CD4-positive, alpha-beta T cell (primary cell): ENCODE measurements around the gene TPP1. TPM values are rescaled to one million over a fixed set of nuclear protein-coding genes. Genes with fewer than 3 reads are reported as not detected.

Experiments
- ATAC-seq: fragments of 200-7000 bp; cut with Tn5 transposase; one replicate; pipeline ENCODE4 v1.10.0; 2022; ENCODE audit warnings: mild to moderate bottlenecking; ENCODE audit not compliant: poor library complexity
- CTCF ChIA-PET: fragments of 350-600 bp; sonication (Branson Sonifier 250); formaldehyde crosslinking; loops from one replicate; lab custom pipeline; 2021; ENCODE audit warnings: antibody characterized with exemption, inconsistent platforms; lab: Charles Lee
- POLR2A ChIA-PET: fragments of 350-600 bp; sonication (Branson Sonifier 250); formaldehyde crosslinking; loops from one replicate; lab custom pipeline; 2021; ENCODE audit warnings: antibody characterized with exemption, inconsistent platforms; lab: Charles Lee
- DNase-seq, 14 experiments: peaks; one replicate each; pipeline ENCODE4 v3.0.0-alpha.2; 2013 to 2020; ENCODE audit warnings: mixed read lengths in 2 of 14
- H3K27ac ChIP-seq, 2 donors: one replicate each; pipeline versions ENCODE4 v1.5.1 to v1.7.0; 2013; ENCODE audit warnings: low read length in 2 of 2, low read depth in 1 of 2, mild to moderate bottlenecking in 1 of 2
- H3K27me3 ChIP-seq, 2 experiments: 1 replicate in 1 of 2; 2 replicates in 1 of 2; pipeline versions ENCODE4 v1.6.1 to v1.7.0; 2013; ENCODE audit warnings: low read length in 2 of 2, control low read depth in 1 of 2, mild to moderate bottlenecking in 1 of 2, moderate library complexity in 1 of 2; ENCODE audit not compliant: insufficient read depth in 2 of 2, control insufficient read depth in 1 of 2
- H3K36me3 ChIP-seq: one replicate; pipeline ENCODE4 v1.6.1; 2013; ENCODE audit warnings: low read length, control low read depth; ENCODE audit not compliant: insufficient read depth
- H3K4me1 ChIP-seq: one replicate; pipeline ENCODE4 v1.6.1; 2013; ENCODE audit warnings: low read length, control low read depth; ENCODE audit not compliant: insufficient read depth
- H3K4me3 ChIP-seq: one replicate; pipeline ENCODE4 v1.5.1; 2013; ENCODE audit warnings: mild to moderate bottlenecking, low read length, moderate library complexity
- H3K9me3 ChIP-seq, 2 experiments: 1 replicate in 1 of 2; 2 replicates in 1 of 2; pipeline versions ENCODE4 v1.6.1 to v1.7.0; 2013; ENCODE audit warnings: low read length in 2 of 2, mild to moderate bottlenecking in 2 of 2, control low read depth in 1 of 2, moderate library complexity in 1 of 2; ENCODE audit not compliant: control insufficient read depth in 1 of 2, insufficient read depth in 1 of 2
- H3K27ac Mint-ChIP-seq: one replicate; pipeline ENCODE4 v1.8.0; 2020; ENCODE audit warnings: mixed read lengths
- H3K27me3 Mint-ChIP-seq: one replicate; pipeline ENCODE4 v1.8.0; 2021; ENCODE audit warnings: mixed read lengths
- H3K36me3 Mint-ChIP-seq: one replicate; pipeline ENCODE4 v1.8.0; 2021; ENCODE audit warnings: low read depth, mixed read lengths
- H3K4me1 Mint-ChIP-seq: one replicate; pipeline ENCODE4 v1.8.0; 2021; ENCODE audit warnings: low read depth, mixed read lengths
- H3K4me3 Mint-ChIP-seq: one replicate; pipeline ENCODE4 v1.8.0; 2020; ENCODE audit warnings: mild to moderate bottlenecking, mixed read lengths
- H3K9me3 Mint-ChIP-seq: one replicate; pipeline ENCODE4 v1.8.0; 2020; ENCODE audit warnings: mixed read lengths
- CTCF ChIP-seq: fragments of 200-600 bp; IDR thresholded peaks from one replicate; pipeline ENCODE4 v1.8.0; 2022; ENCODE audit warnings: antibody characterized with exemption, mild to moderate bottlenecking
- intact Hi-C, 2 experiments: fragments of 100-400 bp; cut with DNase I in 1 of 2; cut with micrococcal nuclease in 1 of 2; formaldehyde crosslinking; loops; one replicate each; pipeline versions ENCODE4 v1.15.1 to v1.9.0; 2023 to 2025; cut with DNase I, micrococcal nuclease
- total RNA-seq, 174 experiments: library from RNA in 2 of 174; stranded (reverse) in 2 of 174; gene quantifications; one replicate each; pipeline ENCODE4 v1.2.3 and lab custom pipeline; 2021 to 2026

Gene TPP1
- total RNA-seq, 2 experiments from 2014 or later: 29.7 to 34.4 TPM

- H3K36me3 Mint-ChIP-seq: peaks cover 9% of the 10 kb centered on the region
- POLR2A ChIA-PET: interaction anchor here (0.9 to 1.1 kb wide), 2 partner anchors 8 to 26 kb away, joined by 3 read pairs; partner anchors contain the start of gene TAF10
- H3K27ac Mint-ChIP-seq: no peak overlapping the region
- H3K27me3 ChIP-seq: no peaks in the 10 kb centered on the region
- H3K27me3 Mint-ChIP-seq: no peaks in the 10 kb centered on the region
- H3K4me1 ChIP-seq: peaks cover 5% of the 10 kb centered on the region
- DNase-seq: no peak
- CTCF ChIA-PET: no interaction called here
- no peaks in the 10 kb centered on the region for H3K4me1 Mint-ChIP-seq
- no peak for ATAC-seq
- no peak for TF ChIP-seq CTCF
- H3K36me3 ChIP-seq: peaks cover 2% of the 10 kb centered on the region
- no peak overlapping the region for H3K4me3 ChIP-seq
- intact Hi-C loops: no loop called here
- no peaks in the 10 kb centered on the region for H3K9me3 Mint-ChIP-seq
- no peak overlapping the region for H3K4me3 Mint-ChIP-seq
- no peak overlapping the region for H3K27ac ChIP-seq
- no peaks in the 10 kb centered on the region for H3K9me3 ChIP-seq
Observed at GRCh38 chr11:6638429-6638828, 19.2 kb upstream of the TPP1 start.

- peaks cover 2% of the 10 kb centered on the region for H3K36me3 ChIP-seq
- H3K27ac ChIP-seq: no peak overlapping the region
- TF ChIP-seq CTCF: no peak
- Mint-ChIP-seq H3K4me1 (no peaks in the 10 kb centered on the region), H3K27ac (no peak overlapping the region), H3K27me3 (no peaks in the 10 kb centered on the region), H3K9me3 (no peaks in the 10 kb centered on the region), H3K36me3 (peaks cover 13% of the 10 kb centered on the region), H3K4me3 (no peak overlapping the region)
- intact Hi-C loops: no loop called here
- H3K4me3 ChIP-seq: no peak overlapping the region
- H3K9me3 ChIP-seq: no peaks in the 10 kb centered on the region
- ChIA-PET CTCF (no interaction called here), POLR2A (interaction anchor here (0.9 to 1.1 kb wide), 2 partner anchors 9 to 26 kb away, joined by 3 read pairs; partner anchors contain the start of gene TAF10)
- H3K27me3 ChIP-seq: no peaks in the 10 kb centered on the region
- H3K4me1 ChIP-seq: peaks cover 3% of the 10 kb centered on the region
- DNase-seq: no peak
- no peak for ATAC-seq
Observed at GRCh38 chr11:6637871-6638270, 18.6 kb upstream of the TPP1 start.

GRCh38 chr11:6636480-6636879 lies 17.3 kb upstream of the TPP1 start:
- Mint-ChIP-seq H3K36me3 (peaks cover 13% of the 10 kb centered on the region), H3K4me1 (no peaks in the 10 kb centered on the region), H3K27me3 (no peaks in the 10 kb centered on the region), H3K4me3 (no peak overlapping the region), H3K9me3 (no peaks in the 10 kb centered on the region), H3K27ac (no peak overlapping the region)
- ChIA-PET POLR2A (no interaction called here), CTCF (no interaction called here)
- Histone ChIP-seq H3K27me3 (no peaks in the 10 kb centered on the region), H3K4me3 (no peak overlapping the region), H3K9me3 (no peaks in the 10 kb centered on the region), H3K36me3 (peaks cover 4% of the 10 kb centered on the region), H3K27ac (no peak overlapping the region), H3K4me1 (peaks cover 4% of the 10 kb centered on the region)
- ATAC-seq (no peak), DNase-seq (no peak)
- TF ChIP-seq CTCF: no peak
- intact Hi-C loops: no loop called here
